ENCODE results near the gene RRP1. TPM values are rescaled to one million over a fixed set of nuclear protein-coding genes. Genes with fewer than 3 reads are reported as not detected.

Gene RRP1
- total RNA-seq, 4 donors from 2014 or later, result 11.0 to 20.1 (median 18.7) TPM

DNA sequence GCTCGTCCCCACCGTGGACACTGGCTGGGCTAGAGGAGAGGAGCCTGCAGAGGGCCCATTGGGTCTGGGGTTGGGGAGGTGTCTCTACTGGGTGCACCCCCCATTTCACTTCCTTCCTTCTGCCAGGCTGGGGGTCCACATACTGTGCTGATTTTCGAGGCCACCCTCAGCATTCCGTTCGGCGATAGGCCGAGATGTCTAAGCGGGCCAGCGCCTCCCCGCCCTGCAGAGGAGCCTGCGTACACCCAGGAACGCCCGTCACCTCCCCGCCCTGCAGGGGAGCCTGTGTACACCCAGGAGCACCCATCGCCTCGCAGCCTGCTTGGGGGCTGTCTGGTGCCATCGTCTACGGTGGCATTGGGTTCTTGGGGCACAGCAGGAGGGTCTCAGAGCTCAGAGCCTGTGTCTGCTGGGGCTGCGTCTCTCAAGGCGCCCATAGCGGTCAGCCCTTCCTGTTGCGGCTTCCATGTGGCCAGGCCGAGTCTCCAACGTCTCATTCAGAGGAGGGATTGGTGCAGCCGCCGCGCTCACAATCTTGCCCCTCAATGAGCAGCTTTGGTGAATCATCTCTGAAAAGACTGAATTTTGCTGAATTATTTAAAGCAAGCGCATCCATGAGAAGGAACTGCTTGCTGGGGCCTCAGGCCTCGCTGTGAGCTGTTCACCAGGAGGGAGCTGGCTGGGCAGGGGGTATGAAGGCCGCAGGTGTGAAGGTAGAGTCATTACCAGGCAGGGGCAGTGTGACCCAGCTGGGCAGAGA lies 44.9 kb downstream of the RRP1 start:
- H3K27ac ChIP-seq, result no peak overlapping the region
- WGBS, 2 donors, result 94 to 96% methylated on average over 23 to 26 of the region's 30 CpGs
- H3K9me3 ChIP-seq, result no peaks in the 10 kb centered on the region
- TF ChIP-seq, protein P1, sequence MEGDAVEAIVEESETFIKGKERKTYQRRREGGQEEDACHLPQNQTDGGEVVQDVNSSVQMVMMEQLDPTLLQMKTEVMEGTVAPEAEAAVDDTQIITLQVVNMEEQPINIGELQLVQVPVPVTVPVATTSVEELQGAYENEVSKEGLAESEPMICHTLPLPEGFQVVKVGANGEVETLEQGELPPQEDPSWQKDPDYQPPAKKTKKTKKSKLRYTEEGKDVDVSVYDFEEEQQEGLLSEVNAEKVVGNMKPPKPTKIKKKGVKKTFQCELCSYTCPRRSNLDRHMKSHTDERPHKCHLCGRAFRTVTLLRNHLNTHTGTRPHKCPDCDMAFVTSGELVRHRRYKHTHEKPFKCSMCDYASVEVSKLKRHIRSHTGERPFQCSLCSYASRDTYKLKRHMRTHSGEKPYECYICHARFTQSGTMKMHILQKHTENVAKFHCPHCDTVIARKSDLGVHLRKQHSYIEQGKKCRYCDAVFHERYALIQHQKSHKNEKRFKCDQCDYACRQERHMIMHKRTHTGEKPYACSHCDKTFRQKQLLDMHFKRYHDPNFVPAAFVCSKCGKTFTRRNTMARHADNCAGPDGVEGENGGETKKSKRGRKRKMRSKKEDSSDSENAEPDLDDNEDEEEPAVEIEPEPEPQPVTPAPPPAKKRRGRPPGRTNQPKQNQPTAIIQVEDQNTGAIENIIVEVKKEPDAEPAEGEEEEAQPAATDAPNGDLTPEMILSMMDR (IDR thresholded peaks at IDR 0.05), result no peak
- TF ChIP-seq POLR2A (IDR thresholded peaks at IDR 0.05), result no peak
- no peaks in the 10 kb centered on the region for H3K27me3 ChIP-seq
- no peak for DNase-seq
- no peak overlapping the region for H3K4me3 ChIP-seq (replicated peaks in 1 of 3)
- H3K36me3 ChIP-seq, result no peaks in the 10 kb centered on the region
- intact Hi-C loops (cut with DNase I), result no loop called here
- H3K4me1 ChIP-seq, result peaks cover 0 to 6% of the 10 kb centered on the region in 2 donors

GRCh38 chr21:43835050-43835449 lies 45.7 kb downstream of the RRP1 start:
- WGBS, 2 donors, result 58 to 66% methylated on average over 9 to 15 of the region's 15 CpGs
- peaks cover 0 to 6% of the 10 kb centered on the region in 2 donors for H3K4me1 ChIP-seq
- no peak overlapping the region for H3K4me3 ChIP-seq (replicated peaks in 1 of 3)
- no peak for DNase-seq
- no peaks in the 10 kb centered on the region for H3K27me3 ChIP-seq
- TF ChIP-seq, protein P1 (IDR thresholded peaks at IDR 0.05), result no peak
- TF ChIP-seq POLR2A (IDR thresholded peaks at IDR 0.05), result no peak
- no peaks in the 10 kb centered on the region for H3K9me3 ChIP-seq
- H3K27ac ChIP-seq, result no peak overlapping the region
- H3K36me3 ChIP-seq, result no peaks in the 10 kb centered on the region
- intact Hi-C loops (cut with DNase I), result no loop called here

GRCh38 chr21:43835861-43836260 lies 46.5 kb downstream of the RRP1 start:
- Histone ChIP-seq H3K4me1 (peaks cover 0 to 6% of the 10 kb centered on the region in 2 donors), H3K4me3 (replicated peaks in 1 of 3) (no peak overlapping the region), H3K27me3 (no peaks in the 10 kb centered on the region), H3K9me3 (no peaks in the 10 kb centered on the region), H3K27ac (no peak overlapping the region), H3K36me3 (no peaks in the 10 kb centered on the region)
- no peak for TF ChIP-seq POLR2A (IDR thresholded peaks at IDR 0.05)
- TF ChIP-seq, protein P1 (IDR thresholded peaks at IDR 0.05), result no peak
- WGBS, 2 donors, result 94 to 97% methylated on average over 6 of the region's 6 CpGs
- intact Hi-C loops (cut with DNase I), result no loop called here
- DNase-seq, result no peak

GRCh38 chr21:43836616-43837015 lies 47.2 kb downstream of the RRP1 start:
- H3K9me3 ChIP-seq, result no peaks in the 10 kb centered on the region
- 92 to 94% methylated on average over 6 of the region's 6 CpGs for WGBS, 2 donors
- no peak overlapping the region for H3K4me3 ChIP-seq (replicated peaks in 1 of 3)
- H3K27me3 ChIP-seq, result no peaks in the 10 kb centered on the region
- peaks cover 0 to 6% of the 10 kb centered on the region in 2 donors for H3K4me1 ChIP-seq
- no peak for DNase-seq
- TF ChIP-seq POLR2A (IDR thresholded peaks at IDR 0.05), result no peak
- TF ChIP-seq, protein P1 (IDR thresholded peaks at IDR 0.05), result no peak
- intact Hi-C loops (cut with DNase I), result no loop called here
- no peak overlapping the region for H3K27ac ChIP-seq
- no peaks in the 10 kb centered on the region for H3K36me3 ChIP-seq

DNA sequence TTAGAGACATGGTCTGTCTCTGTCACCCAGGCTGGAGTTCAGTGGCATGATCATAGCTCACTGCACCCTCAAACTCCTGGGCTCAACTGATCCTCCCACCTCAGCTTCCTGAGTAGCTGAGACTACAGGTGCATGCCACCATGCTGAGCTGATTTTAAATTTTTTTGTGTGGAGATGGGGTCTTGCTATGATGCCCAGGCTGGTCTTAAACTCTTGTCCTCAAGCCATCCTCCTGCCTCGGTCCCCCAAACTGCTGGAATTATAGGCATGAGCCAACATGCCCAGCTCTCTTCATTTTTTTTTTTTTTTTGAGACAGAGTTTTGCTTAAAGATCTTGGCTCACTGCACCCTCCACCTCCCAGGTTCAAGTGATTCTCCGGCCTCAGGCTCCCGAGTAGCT lies 50.9 kb downstream of the RRP1 start:
- 93 to 96% methylated on average over 3 of the region's 3 CpGs for WGBS, 2 donors
- no peak overlapping the region for H3K4me3 ChIP-seq (replicated peaks in 1 of 3)
- TF ChIP-seq POLR2A (IDR thresholded peaks at IDR 0.05), result no peak
- TF ChIP-seq, protein P1 (IDR thresholded peaks at IDR 0.05), result no peak
- no peaks in the 10 kb centered on the region for H3K36me3 ChIP-seq
- H3K27me3 ChIP-seq, result no peaks in the 10 kb centered on the region
- peaks cover 0 to 6% of the 10 kb centered on the region in 2 donors for H3K4me1 ChIP-seq
- DNase-seq, result no peak
- no peaks in the 10 kb centered on the region for H3K9me3 ChIP-seq
- no peak overlapping the region for H3K27ac ChIP-seq
- intact Hi-C loops (cut with DNase I), result no loop called here
